DOHH2 (cell line): ENCODE measurements around the gene IFNL2.

ENCODE experiments used
- CTCF ChIP-seq: fragments of 200-600 bp; sonication (generic); IDR thresholded peaks from one replicate; pipeline ENCODE4 v1.5.1; 2014; ENCODE audit warnings: antibody characterized with exemption, mild to moderate bottlenecking, low read depth, low read length; ENCODE audit not compliant: poor library complexity, severe bottlenecking
- EZH2phosphoT487 ChIP-seq: fragments of 200-600 bp; sonication (generic); IDR thresholded peaks from 2 replicates; pipeline ENCODE4 v1.6.1; 2017; ENCODE audit warnings: borderline replicate concordance, mild to moderate bottlenecking, antibody characterized with exemption, low read length, moderate library complexity, mixed read lengths

GRCh38 chr19:39276740-39277139, 8.5 kb downstream of the IFNL2 start:
- TF ChIP-seq CTCF: no peak
- TF ChIP-seq EZH2phosphoT487: no peak
